B cell (primary cell): ENCODE measurements around the gene EFCAB8.
"Not testable (repeated sequence)": the region's sequence is repeated elsewhere in the genome, so short reads cannot be mapped to it uniquely, and the experiment has no call there.

Experiments
- CTCF ChIP-seq: fragments of 200-600 bp; IDR thresholded peaks from one replicate; pipeline ENCODE4 v1.8.0; 2022; ENCODE audit warnings: antibody characterized with exemption, mild to moderate bottlenecking
- EZH2 ChIP-seq: IDR thresholded peaks from 2 replicates; pipeline ENCODE4 v1.6.1; 2012; ENCODE audit warnings: borderline replicate concordance, low read depth, mild to moderate bottlenecking, moderate library complexity, low read length; ENCODE audit not compliant: insufficient read depth, poor library complexity, severe bottlenecking

- not testable (repeated sequence) for TF ChIP-seq CTCF, EZH2
Measured at GRCh38 chr20:32904678-32905077, 46.0 kb downstream of the EFCAB8 start.
